H54 (cell line): ENCODE results near the gene NEU1.
A peak's percentile ranks its signal among the peaks of the same experiment; 100 is the strongest.
"Not testable (repeated sequence)": the region's sequence is repeated elsewhere in the genome, so short reads cannot be mapped to it uniquely, and the experiment has no call there.

Experiments used
- DNase-seq: peaks from one replicate; pipeline ENCODE4 v3.0.0; 2011; ENCODE audit warnings: low spot score, mixed read lengths; ENCODE audit not compliant: insufficient read length
- FAIRE-seq: peaks from 3 replicates; lab custom pipeline; 2011; peaks lifted over from hg19 to GRCh38; lab: Jason Lieb, UNC
- POLR2A ChIP-seq: IDR thresholded peaks from 2 replicates; pipeline ENCODE4 v1.6.1; 2011; ENCODE audit warnings: low read depth, mild to moderate bottlenecking, low read length

NEU1 gene

GRCh38 chr6:31862344-31863235, at the start of gene NEU1:
Gene NEU1, minus strand, starts transcription at chr6:31862821. Its CDS starts 45 bp downstream, at chr6:31862776.
- FAIRE-seq (peak; percentile 82), DNase-seq (peak; percentile 100)
- TF ChIP-seq POLR2A: peak; percentile 95

GRCh38 chr6:31911826-31912585, 49.4 kb upstream of the NEU1 start:
- no peak for DNase-seq
- no peak for FAIRE-seq
- no peak for TF ChIP-seq POLR2A

GRCh38 chr6:31909298-31909697, 46.7 kb upstream of the NEU1 start:
- not testable (repeated sequence) for DNase-seq, FAIRE-seq

GRCh38 chr6:31908791-31909190, 46.2 kb upstream of the NEU1 start:
- TF ChIP-seq POLR2A: no peak
- peak; percentile 44 for DNase-seq
- FAIRE-seq: no peak

- not testable (repeated sequence) for DNase-seq, FAIRE-seq
Observed at GRCh38 chr6:31908255-31908654, 45.6 kb upstream of the NEU1 start.

- DNase-seq: no peak
- FAIRE-seq: no peak
- TF ChIP-seq POLR2A: no peak
Observed at GRCh38 chr6:31907158-31907813, 44.7 kb upstream of the NEU1 start.

- FAIRE-seq, DNase-seq: not testable (repeated sequence)
Observed at GRCh38 chr6:31906727-31907126, 44.1 kb upstream of the NEU1 start.

GRCh38 chr6:31906122-31906521, 43.5 kb upstream of the NEU1 start:
- no peak for FAIRE-seq
- DNase-seq: no peak
- no peak for TF ChIP-seq POLR2A

- no peak for TF ChIP-seq POLR2A
- no peak for FAIRE-seq
- no peak for DNase-seq
Observed at GRCh38 chr6:31905041-31905440, 42.4 kb upstream of the NEU1 start.

GRCh38 chr6:31903957-31904356, 41.3 kb upstream of the NEU1 start:
- no peak for DNase-seq
- no peak for FAIRE-seq
- TF ChIP-seq POLR2A: no peak

- TF ChIP-seq POLR2A: peak; percentile 34; the same call in 1 of the 2 replicates
- peak; percentile 86 for DNase-seq
- FAIRE-seq: peak; percentile 30
Observed at GRCh38 chr6:31901953-31902643, 39.5 kb upstream of the NEU1 start, which contains the start of gene ZBTB12. Gene ZBTB12, minus strand, starts transcription at chr6:31902086. Its CDS starts 781 bp downstream, at chr6:31901305.

GRCh38 chr6:31901415-31901952, 38.9 kb upstream of the NEU1 start:
- peak; percentile 55 for DNase-seq
- TF ChIP-seq POLR2A: 0 out of 2 replicates have a peak, but pooled peaks have one; percentile 16
- FAIRE-seq: no peak

GRCh38 chr6:31900917-31901414, 38.3 kb upstream of the NEU1 start:
- no peak for TF ChIP-seq POLR2A
- DNase-seq (no peak), FAIRE-seq (no peak)
